Loucy (cell line): Measurements from ENCODE around the gene VWF.

Experiments used
- EZH2phosphoT487 ChIP-seq: fragments of 200-600 bp; IDR thresholded peaks from 2 replicates; pipeline ENCODE4 v1.6.1; 2018; ENCODE audit warnings: antibody characterized with exemption, mild to moderate bottlenecking, moderate library complexity, borderline replicate concordance
- TF ChIP-seq, protein P1 (sequence below): fragments of 200-600 bp; sonication (generic); conservative IDR thresholded peaks from 2 replicates; pipeline ENCODE4 v1.5.1; 2014; ENCODE audit warnings: mild to moderate bottlenecking, antibody characterized with exemption, low read length

DNA sequence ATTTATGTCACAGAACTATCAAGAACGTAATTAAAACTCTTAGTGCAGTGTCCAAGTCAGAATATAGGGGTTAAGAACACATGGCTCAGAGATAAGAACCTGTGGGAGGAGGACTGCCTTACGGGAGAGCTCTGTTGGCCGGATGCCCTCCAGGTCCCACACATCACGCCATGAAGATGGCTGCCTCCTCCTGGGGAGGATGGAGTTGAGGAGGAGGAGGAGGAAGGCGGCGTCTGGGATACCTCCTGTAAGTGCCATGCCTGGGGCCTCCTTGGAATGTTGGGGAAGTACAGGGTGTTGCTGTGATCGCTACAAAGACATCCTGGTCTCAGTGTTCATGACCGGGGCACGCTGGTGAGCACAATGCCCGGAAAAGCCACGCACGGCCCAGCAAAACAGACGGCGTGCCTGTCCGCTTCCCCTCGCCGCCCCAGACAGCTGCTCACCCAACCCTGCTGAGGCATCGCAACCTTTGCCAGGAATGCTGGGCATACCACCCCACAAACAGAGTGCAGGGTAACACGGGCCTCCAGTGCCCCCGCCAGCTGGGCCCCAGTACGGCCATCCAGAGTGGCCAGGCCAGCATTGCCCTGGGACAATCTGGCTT lies 47.0 kb upstream of the VWF start:
- TF ChIP-seq, protein P1, sequence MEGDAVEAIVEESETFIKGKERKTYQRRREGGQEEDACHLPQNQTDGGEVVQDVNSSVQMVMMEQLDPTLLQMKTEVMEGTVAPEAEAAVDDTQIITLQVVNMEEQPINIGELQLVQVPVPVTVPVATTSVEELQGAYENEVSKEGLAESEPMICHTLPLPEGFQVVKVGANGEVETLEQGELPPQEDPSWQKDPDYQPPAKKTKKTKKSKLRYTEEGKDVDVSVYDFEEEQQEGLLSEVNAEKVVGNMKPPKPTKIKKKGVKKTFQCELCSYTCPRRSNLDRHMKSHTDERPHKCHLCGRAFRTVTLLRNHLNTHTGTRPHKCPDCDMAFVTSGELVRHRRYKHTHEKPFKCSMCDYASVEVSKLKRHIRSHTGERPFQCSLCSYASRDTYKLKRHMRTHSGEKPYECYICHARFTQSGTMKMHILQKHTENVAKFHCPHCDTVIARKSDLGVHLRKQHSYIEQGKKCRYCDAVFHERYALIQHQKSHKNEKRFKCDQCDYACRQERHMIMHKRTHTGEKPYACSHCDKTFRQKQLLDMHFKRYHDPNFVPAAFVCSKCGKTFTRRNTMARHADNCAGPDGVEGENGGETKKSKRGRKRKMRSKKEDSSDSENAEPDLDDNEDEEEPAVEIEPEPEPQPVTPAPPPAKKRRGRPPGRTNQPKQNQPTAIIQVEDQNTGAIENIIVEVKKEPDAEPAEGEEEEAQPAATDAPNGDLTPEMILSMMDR, result no peak
- TF ChIP-seq EZH2phosphoT487, result no peak
